ENCODE results near the gene EHF. TPM values are rescaled to one million over a fixed set of nuclear protein-coding genes. Genes with fewer than 3 reads are reported as not detected.

The EHF gene
- total and polyA plus RNA-seq, 2 of the 8 experiments (the other 6 are each of a cell fraction or from before 2014, with no cell fraction given): not detected

GRCh38 chr11:34613015-34613414 lies 7.9 kb upstream of the EHF start (continued):
- TF ChIP-seq POLR2A (IDR thresholded peaks at IDR 0.05; ENCODE audit: control extremely low read depth in 1 of 2, low read depth in 2 of 2, low read length in 2 of 2): no peak
- no peak for TF ChIP-seq BCL11A (IDR thresholded peaks at IDR 0.05; ENCODE audit: low read depth in 2 of 2, low read length in 2 of 2)
- no peak for TF ChIP-seq TAF7 (optimal IDR thresholded peaks at IDR 0.05; ENCODE audit: borderline replicate concordance, low read depth, low read length)
- TF ChIP-seq, protein P1, sequence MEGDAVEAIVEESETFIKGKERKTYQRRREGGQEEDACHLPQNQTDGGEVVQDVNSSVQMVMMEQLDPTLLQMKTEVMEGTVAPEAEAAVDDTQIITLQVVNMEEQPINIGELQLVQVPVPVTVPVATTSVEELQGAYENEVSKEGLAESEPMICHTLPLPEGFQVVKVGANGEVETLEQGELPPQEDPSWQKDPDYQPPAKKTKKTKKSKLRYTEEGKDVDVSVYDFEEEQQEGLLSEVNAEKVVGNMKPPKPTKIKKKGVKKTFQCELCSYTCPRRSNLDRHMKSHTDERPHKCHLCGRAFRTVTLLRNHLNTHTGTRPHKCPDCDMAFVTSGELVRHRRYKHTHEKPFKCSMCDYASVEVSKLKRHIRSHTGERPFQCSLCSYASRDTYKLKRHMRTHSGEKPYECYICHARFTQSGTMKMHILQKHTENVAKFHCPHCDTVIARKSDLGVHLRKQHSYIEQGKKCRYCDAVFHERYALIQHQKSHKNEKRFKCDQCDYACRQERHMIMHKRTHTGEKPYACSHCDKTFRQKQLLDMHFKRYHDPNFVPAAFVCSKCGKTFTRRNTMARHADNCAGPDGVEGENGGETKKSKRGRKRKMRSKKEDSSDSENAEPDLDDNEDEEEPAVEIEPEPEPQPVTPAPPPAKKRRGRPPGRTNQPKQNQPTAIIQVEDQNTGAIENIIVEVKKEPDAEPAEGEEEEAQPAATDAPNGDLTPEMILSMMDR (IDR thresholded peaks at IDR 0.05; ENCODE audit: control extremely low read depth in 1 of 3, insufficient read depth in 1 of 3, low read depth in 1 of 3, low read length in 3 of 3): no peak
